HepG2 (cell line): ENCODE measurements around the gene NLRC5. TPM values are rescaled to one million over a fixed set of nuclear protein-coding genes. Genes with fewer than 3 reads are reported as not detected.

Experiments used
- FOXO4 ChIP-seq: sonication (generic); formaldehyde crosslinking; conservative IDR thresholded peaks from 2 replicates; pipeline ENCODE4 v1.8.1; 2023; ENCODE audit warnings: missing genetic modification reagents
- KAT2B ChIP-seq: fragments of 150-350 bp; IDR thresholded peaks from 2 replicates; pipeline ENCODE4 v1.6.1; 2014; ENCODE audit warnings: low read depth, low read length, borderline replicate concordance
- NBN ChIP-seq: fragments of 450-650 bp; conservative IDR thresholded peaks from 2 replicates; pipeline ENCODE4 v1.6.1; 2017
- NR2F1 ChIP-seq, 2 experiments: fragments of 450-650 bp in 1 of 2; formaldehyde crosslinking in 1 of 2; IDR thresholded peaks; 2 replicates each; pipeline versions ENCODE4 v1.5.0 to v1.6.1; 2016 to 2020; ENCODE audit warnings: mild to moderate bottlenecking in 1 of 2, missing compliant biosample characterization in 1 of 2, missing genetic modification reagents in 1 of 2, moderate library complexity in 1 of 2
- RBFOX2 ChIP-seq: fragments of 200-400 bp; formaldehyde crosslinking; IDR thresholded peaks from 2 replicates; pipeline ENCODE4 v1.6.1; 2017; ENCODE audit warnings: low read depth, mild to moderate bottlenecking, low read length
- RERE ChIP-seq: IDR thresholded peaks from 2 replicates; pipeline ENCODE4 v1.6.1; 2016; ENCODE audit warnings: low read depth, missing genetic modification reagents, missing compliant biosample characterization
- SSRP1 ChIP-seq: IDR thresholded peaks from 2 replicates; pipeline ENCODE4 v1.6.1; 2016; ENCODE audit warnings: control low read depth
- U2AF2 ChIP-seq: fragments of 200-400 bp; formaldehyde crosslinking; IDR thresholded peaks from 2 replicates; pipeline ENCODE4 v1.6.1; 2017; ENCODE audit warnings: low read depth, mild to moderate bottlenecking, low read length
- YY1 ChIP-seq: IDR thresholded peaks from 2 replicates; pipeline ENCODE4 v1.6.1; 2011; ENCODE audit warnings: low read length, low read depth, moderate library complexity, mild to moderate bottlenecking; ENCODE audit not compliant: insufficient read depth, insufficient replicate concordance
- ZBTB26 ChIP-seq: IDR thresholded peaks from 2 replicates; pipeline ENCODE4 v1.6.1; 2016; ENCODE audit warnings: missing compliant biosample characterization, missing genetic modification reagents, borderline replicate concordance
- ZC3H13 ChIP-seq: sonication (generic); formaldehyde crosslinking; IDR thresholded peaks from 2 replicates; pipeline ENCODE4 v1.8.1; 2023; ENCODE audit warnings: mild to moderate bottlenecking, missing genetic modification reagents, moderate library complexity
- ZNF335 ChIP-seq: sonication (generic); formaldehyde crosslinking; IDR thresholded peaks from 2 replicates; pipeline ENCODE4 v1.4.0; 2020; ENCODE audit warnings: missing genetic modification reagents
- ZNF552 ChIP-seq: sonication (generic); formaldehyde crosslinking; IDR thresholded peaks from 2 replicates; pipeline ENCODE4 v1.9.0; 2022; ENCODE audit warnings: missing genetic modification reagents, mild to moderate bottlenecking, borderline replicate concordance
- ZNF564 ChIP-seq: sonication (generic); formaldehyde crosslinking; IDR thresholded peaks from 2 replicates; pipeline ENCODE4 v1.8.1; 2023; ENCODE audit warnings: mild to moderate bottlenecking, missing genetic modification reagents
- ZSCAN29 ChIP-seq: sonication (generic); formaldehyde crosslinking; conservative IDR thresholded peaks from 2 replicates; pipeline ENCODE4 v1.4.0; 2020; ENCODE audit warnings: mild to moderate bottlenecking, missing genetic modification reagents
- polyA plus RNA-seq, 8 experiments: library from polyadenylated mRNA; depleted of rRNA in 3 of 8; stranded (reverse) in 7 of 8; unstranded in 1 of 8; fragments of >200 nt; fragmentation: Illumina TruSeq in 4 of 8; extraction: Trizol in 4 of 8; gene quantifications; 2 replicates each; pipeline versions ENCODE4 v1.2.1 to v1.2.3, GENCODE V29; 2011 to 2016; ENCODE audit warnings: low read depth in 4 of 8, missing spikeins in 1 of 8, mixed read lengths in 1 of 8; ENCODE audit not compliant: insufficient read depth in 1 of 8
- total RNA-seq, 5 experiments: library from RNA; depleted of rRNA; stranded (reverse); fragments of >200 nt; fragmentation: Illumina TruSeq; extraction: Trizol; gene quantifications; 2 replicates each; pipeline ENCODE4 v1.2.3, GENCODE V29; 2016; ENCODE audit warnings: low read depth in 1 of 5
- TF ChIP-seq, protein P1 (sequence below): sonication (generic); formaldehyde crosslinking; IDR thresholded peaks from 2 replicates; pipeline ENCODE4 v1.4.0; 2020; ENCODE audit warnings: mild to moderate bottlenecking, missing genetic modification reagents, borderline replicate concordance

The NLRC5 gene
- total and polyA plus RNA-seq, 2 of the 13 experiments (the other 11 are each of a cell fraction or from before 2014, with no cell fraction given), result 6.3 to 12.7 TPM

DNA sequence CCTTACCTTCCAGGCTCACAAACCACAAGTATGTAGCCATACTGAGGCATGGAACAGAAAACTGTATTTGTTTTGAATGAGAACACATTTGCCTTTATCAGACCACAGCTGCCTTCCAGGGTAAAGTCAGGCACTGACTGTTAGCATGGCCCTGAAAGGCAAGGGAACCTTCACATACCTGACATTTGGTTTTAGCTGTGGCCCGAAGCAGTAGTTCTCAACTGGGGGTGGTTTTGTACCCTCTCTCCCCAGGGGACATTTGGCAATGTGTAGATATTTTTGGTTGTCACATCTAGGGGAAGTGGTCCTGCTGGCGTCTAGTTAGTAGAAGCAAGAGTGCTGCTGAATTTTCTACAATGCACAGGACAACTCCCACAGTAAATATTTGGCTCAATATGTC, 48.3 kb upstream of the NLRC5 start (continued):
- TF ChIP-seq RERE (CRISPR knock-in tag) (no peak), ZNF335 (CRISPR knock-in tag) (no peak), YY1 (no peak), ZC3H13 (CRISPR knock-in tag) (0 out of 2 replicates have a peak, but pooled peaks have one; percentile 38), NBN (no peak), ZNF564 (CRISPR knock-in tag) (no peak), U2AF2 (no peak), ZSCAN29 (CRISPR knock-in tag) (no peak), SSRP1 (CRISPR knock-in tag) (peak; percentile 82; the same call in 1 of the 2 replicates), ZBTB26 (CRISPR knock-in tag) (no peak), NR2F1 (CRISPR knock-in tag; IDR thresholded peaks at IDR 0.05) (0 out of 4 replicates have a peak, but pooled peaks of 1 of the 2 experiments have one; percentile 17), FOXO4 (CRISPR knock-in tag) (0 out of 2 replicates have a peak, but pooled peaks have one; percentile 9), RBFOX2 (peak; percentile 2; the same call in 1 of the 2 replicates), ZNF552 (CRISPR knock-in tag) (no peak), KAT2B (no peak)
- TF ChIP-seq, protein P1, sequence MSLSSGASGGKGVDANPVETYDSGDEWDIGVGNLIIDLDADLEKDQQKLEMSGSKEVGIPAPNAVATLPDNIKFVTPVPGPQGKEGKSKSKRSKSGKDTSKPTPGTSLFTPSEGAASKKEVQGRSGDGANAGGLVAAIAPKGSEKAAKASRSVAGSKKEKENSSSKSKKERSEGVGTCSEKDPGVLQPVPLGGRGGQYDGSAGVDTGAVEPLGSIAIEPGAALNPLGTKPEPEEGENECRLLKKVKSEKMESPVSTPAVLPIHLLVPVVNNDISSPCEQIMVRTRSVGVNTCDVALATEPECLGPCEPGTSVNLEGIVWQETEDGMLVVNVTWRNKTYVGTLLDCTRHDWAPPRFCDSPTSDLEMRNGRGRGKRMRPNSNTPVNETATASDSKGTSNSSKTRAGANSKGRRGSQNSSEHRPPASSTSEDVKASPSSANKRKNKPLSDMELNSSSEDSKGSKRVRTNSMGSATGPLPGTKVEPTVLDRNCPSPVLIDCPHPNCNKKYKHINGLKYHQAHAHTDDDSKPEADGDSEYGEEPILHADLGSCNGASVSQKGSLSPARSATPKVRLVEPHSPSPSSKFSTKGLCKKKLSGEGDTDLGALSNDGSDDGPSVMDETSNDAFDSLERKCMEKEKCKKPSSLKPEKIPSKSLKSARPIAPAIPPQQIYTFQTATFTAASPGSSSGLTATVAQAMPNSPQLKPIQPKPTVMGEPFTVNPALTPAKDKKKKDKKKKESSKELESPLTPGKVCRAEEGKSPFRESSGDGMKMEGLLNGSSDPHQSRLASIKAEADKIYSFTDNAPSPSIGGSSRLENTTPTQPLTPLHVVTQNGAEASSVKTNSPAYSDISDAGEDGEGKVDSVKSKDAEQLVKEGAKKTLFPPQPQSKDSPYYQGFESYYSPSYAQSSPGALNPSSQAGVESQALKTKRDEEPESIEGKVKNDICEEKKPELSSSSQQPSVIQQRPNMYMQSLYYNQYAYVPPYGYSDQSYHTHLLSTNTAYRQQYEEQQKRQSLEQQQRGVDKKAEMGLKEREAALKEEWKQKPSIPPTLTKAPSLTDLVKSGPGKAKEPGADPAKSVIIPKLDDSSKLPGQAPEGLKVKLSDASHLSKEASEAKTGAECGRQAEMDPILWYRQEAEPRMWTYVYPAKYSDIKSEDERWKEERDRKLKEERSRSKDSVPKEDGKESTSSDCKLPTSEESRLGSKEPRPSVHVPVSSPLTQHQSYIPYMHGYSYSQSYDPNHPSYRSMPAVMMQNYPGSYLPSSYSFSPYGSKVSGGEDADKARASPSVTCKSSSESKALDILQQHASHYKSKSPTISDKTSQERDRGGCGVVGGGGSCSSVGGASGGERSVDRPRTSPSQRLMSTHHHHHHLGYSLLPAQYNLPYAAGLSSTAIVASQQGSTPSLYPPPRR (CRISPR knock-in tag), result no peak
